ENCODE data around the gene PRM1.
A peak's percentile ranks its signal among the peaks of the same experiment; 100 is the strongest.

PRM1 gene

DNA sequence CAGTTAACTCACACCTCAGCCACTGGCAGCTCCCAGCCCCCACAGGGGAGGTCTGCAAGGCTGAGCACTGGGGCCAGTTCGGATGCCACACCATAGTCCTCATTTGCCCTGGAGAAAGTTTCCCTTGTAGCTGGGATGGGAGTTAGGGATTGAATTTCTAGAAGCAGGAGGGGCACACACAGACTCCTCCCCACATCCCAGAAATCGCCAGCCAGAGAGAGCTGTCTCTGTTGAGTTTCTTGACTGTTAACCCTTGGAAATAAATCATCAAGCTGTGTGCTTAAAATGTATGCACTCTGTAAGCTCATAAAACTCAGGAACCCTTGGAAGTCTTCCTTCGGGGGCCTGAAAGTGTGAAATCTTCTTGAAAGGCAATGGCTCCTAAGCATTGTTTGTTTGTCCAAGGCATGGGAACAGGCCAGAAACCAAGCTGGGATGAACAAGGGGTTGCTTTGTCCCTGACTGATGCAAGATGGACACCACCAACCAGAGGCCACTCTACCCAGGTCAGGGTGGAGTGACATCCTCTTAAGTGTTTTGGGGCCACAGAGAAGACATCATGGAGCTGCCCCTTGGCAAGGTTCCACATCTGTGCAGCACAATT lies 7.3 kb downstream of the PRM1 start:
- Histone ChIP-seq H3K36me3 (no peaks in the 10 kb centered on the region), H3K27ac (no peak overlapping the region), H3K9ac (no peak overlapping the region), H3K9me3 (no peaks in the 10 kb centered on the region), H3K4me2 (no peak overlapping the region), H4K20me1 (no peaks in the 10 kb centered on the region), H3K4me1 (peaks cover under 1% of the 10 kb centered on the region; the same call in 1 of the 2 replicates), H3K27me3 (no peaks in the 10 kb centered on the region), H3K4me3 (no peak overlapping the region)
- TF ChIP-seq Cebpa-rat (IDR thresholded peaks at IDR 0.05), result no peak

DNA sequence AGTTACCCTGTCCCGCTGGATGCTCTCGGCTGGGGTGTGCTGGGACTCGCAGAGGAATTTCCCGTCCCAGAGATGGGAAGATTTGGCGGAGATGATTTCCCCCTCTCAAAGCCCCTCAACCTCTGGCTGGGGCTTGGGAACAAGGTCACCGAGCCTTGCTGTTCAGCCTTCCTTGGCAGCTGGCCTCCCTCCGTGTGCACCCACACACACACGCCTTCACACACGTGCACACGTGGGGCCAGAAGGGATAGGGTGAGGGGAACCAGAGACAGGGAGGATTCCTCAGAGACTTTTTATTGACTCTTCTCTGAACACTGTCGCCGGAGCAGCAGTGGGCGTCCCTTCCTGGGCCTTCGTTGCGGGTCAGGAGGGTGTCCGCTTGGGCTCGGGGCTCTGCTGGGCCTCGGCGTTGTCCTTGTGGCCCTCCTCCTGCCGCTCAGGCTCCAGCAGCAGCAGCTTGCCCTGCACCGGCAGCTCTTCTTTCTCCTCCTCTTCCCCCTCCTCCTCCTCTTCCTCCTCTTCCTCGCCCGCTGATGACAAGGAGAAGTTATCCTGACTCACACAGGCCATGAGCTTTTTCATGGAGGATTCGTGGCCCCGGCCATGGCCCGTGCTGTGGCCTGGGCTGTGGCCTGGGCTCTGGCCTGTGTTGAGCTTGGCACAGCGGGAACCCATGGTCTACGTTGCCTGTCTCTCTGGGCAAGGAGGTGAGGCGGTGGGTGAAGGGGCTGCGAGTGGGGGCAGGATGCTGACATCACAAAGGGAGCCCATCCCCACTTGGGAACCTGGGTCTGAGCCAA lies 8.0 kb downstream of the PRM1 start, which contains the start of gene PRM3:
TSS of gene PRM3 (minus strand) at position 709 of the 800 bp plus-strand sequence. CDS start at position 675, 34 bp downstream.
- no peak within 1 kb of the TSS for H3K4me2 ChIP-seq
- no peaks in the 10 kb centered on the region for H3K4me1 ChIP-seq
- no peak within 1 kb of the TSS for H3K27ac ChIP-seq
- H4K20me1 ChIP-seq, result no peaks in the 10 kb centered on the region
- no peak within 1 kb of the TSS for H3K4me3 ChIP-seq
- no peak within 1 kb of the TSS for H3K9ac ChIP-seq
- H3K36me3 ChIP-seq, result no peaks in the 10 kb centered on the region
- no peaks in the 10 kb centered on the region for H3K27me3 ChIP-seq
- H3K9me3 ChIP-seq, result no peaks in the 10 kb centered on the region
- no peak for TF ChIP-seq Cebpa-rat (IDR thresholded peaks at IDR 0.05)

DNA sequence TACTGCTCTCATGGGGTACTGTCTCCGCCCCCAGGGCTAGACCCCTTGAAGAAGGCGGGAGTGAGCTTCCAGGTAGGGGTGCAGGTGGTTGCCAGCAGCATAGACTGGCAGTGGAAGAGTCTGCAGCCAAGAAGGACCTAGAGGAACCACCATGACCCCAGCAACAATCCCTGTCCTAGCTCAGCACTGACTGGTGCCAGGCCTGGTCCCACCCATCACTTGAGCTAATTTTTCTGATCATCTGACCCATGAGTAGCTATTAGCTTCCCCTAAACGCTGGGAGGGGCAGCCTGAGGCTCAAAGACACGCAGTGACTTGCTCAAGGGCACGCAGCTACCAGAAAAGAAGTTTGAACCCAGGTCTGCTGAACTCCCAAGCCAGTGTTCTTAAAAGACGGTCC lies 8.6 kb downstream of the PRM1 start:
- no peak overlapping the region for H3K4me2 ChIP-seq
- H3K27ac ChIP-seq, result no peak overlapping the region
- no peaks in the 10 kb centered on the region for H4K20me1 ChIP-seq
- no peaks in the 10 kb centered on the region for H3K9me3 ChIP-seq
- no peaks in the 10 kb centered on the region for H3K27me3 ChIP-seq
- H3K4me1 ChIP-seq, result no peaks in the 10 kb centered on the region
- no peak overlapping the region for H3K4me3 ChIP-seq
- H3K9ac ChIP-seq, result no peak overlapping the region
- no peaks in the 10 kb centered on the region for H3K36me3 ChIP-seq
- no peak for TF ChIP-seq Cebpa-rat (IDR thresholded peaks at IDR 0.05)

DNA sequence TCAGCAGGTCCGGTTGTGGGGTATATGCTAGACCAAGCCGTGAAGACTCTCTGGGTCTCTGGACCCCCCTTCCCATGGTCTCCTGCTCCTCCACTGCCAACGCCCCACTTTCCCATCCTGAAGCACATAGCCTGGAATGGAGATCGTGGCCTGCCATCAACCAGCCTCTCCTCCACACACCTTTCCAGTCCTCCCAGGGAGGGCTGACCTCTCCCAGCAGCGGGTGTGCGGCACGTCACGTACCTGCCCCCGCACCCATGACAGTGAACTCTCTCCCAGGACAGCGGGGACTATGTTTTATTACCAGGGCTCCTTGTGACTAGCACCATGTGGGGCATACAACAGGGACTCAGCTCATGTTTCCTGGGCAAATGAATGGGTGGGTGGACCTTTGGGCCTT lies 9.5 kb downstream of the PRM1 start:
- Histone ChIP-seq H3K9me3 (no peaks in the 10 kb centered on the region), H3K27me3 (no peaks in the 10 kb centered on the region), H3K36me3 (no peaks in the 10 kb centered on the region), H3K27ac (no peak overlapping the region), H3K4me1 (peaks cover 6% of the 10 kb centered on the region), H3K9ac (no peak overlapping the region), H4K20me1 (no peaks in the 10 kb centered on the region), H3K4me2 (no peak overlapping the region), H3K4me3 (no peak overlapping the region)
- TF ChIP-seq Cebpa-rat (IDR thresholded peaks at IDR 0.05), result no peak

DNA sequence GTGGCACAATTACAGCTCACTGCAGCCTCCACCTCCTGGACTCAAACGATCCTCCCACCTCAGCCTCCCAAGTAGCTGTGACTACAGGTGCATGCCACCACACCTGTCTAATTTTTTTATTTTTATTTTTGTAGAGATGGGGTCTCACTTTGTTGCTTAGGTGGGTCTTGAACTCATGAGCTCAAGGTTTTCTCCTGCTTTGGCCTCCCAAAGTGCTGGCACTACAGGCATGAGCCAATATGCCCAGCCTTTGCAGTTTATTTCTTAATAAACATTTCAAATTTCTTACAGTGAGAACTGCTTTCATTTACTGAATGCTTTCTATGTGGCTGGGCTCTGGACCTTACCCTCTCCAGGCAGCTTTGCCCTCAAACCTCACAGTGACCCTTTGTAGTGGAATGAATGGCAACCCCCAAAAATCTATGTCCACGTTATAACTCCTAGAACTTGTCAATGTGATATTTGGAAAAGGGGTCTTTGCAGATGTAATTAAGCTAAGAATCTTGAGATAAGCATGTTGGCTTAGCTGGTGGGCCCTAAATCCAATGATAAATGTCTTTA lies 10.4 kb downstream of the PRM1 start:
- no peaks in the 10 kb centered on the region for H3K9me3 ChIP-seq
- H3K27ac ChIP-seq, result no peak overlapping the region
- H3K36me3 ChIP-seq, result no peaks in the 10 kb centered on the region
- H3K4me3 ChIP-seq, result no peak overlapping the region
- TF ChIP-seq Cebpa-rat (IDR thresholded peaks at IDR 0.05), result no peak
- no peaks in the 10 kb centered on the region for H4K20me1 ChIP-seq
- H3K27me3 ChIP-seq, result no peaks in the 10 kb centered on the region
- peaks cover 7% of the 10 kb centered on the region for H3K4me1 ChIP-seq
- no peak overlapping the region for H3K9ac ChIP-seq
- H3K4me2 ChIP-seq, result no peak overlapping the region

DNA sequence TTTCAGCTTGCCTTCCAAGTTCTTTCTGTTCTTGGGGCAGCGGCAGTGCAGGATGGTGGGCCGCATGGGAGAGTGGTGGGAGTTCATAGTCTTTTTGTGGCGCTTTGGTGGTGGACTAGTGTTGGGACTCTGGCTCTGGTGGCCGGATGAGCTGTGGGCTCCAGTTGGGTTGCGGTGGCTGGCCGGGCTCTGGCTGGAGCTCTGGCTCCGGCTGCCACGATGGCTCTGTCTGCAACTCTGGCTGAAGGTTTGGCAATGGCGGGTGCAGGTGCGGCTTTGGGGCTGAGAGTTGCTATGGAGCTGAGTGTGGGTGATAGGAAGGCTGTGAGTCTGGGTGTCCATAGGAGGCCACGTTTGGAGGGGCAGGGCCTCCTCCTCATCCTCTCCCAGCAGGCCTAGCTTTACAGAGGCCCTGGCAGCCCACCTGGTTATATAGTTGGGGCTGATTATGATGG lies 12.2 kb downstream of the PRM1 start, which contains the start of gene TNP2:
TSS of gene TNP2 (minus strand) at position 405 of the 455 bp plus-strand sequence. CDS start at position 342, 63 bp downstream.
- H3K9me3 ChIP-seq, result no peaks in the 10 kb centered on the region
- no peak within 1 kb of the TSS for H3K9ac ChIP-seq
- no peak within 1 kb of the TSS for H3K4me3 ChIP-seq
- peaks cover 15% of the 10 kb centered on the region for H3K4me1 ChIP-seq
- no peak for TF ChIP-seq Cebpa-rat (IDR thresholded peaks at IDR 0.05)
- H3K27me3 ChIP-seq, result no peaks in the 10 kb centered on the region
- no peaks in the 10 kb centered on the region for H3K36me3 ChIP-seq
- H3K4me2 ChIP-seq, result no peak within 1 kb of the TSS
- no peak within 1 kb of the TSS for H3K27ac ChIP-seq
- H4K20me1 ChIP-seq, result no peaks in the 10 kb centered on the region

DNA sequence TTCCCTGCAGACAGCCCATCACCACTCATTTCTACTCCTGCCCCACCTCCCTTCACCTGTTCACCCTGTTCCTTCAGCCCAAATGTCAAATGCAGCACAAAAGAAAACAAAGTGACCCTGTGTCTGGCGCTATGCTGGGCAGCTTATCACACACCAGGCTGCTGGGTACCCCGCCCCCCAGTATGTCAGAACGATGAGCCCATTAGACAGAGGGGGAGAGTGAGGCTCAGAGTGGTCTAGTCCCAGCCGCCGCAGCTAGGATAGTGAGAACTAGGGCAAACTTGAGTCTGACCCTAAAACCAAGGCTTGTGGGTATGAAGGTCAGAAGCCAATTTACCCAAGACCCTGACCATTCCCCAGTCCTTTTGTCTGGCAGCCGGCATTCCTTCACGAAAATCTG lies 16.0 kb downstream of the PRM1 start:
- Histone ChIP-seq H3K9ac (no peak overlapping the region), H3K4me3 (no peak overlapping the region), H3K4me1 (peaks cover 29% of the 10 kb centered on the region), H3K27ac (no peak overlapping the region), H3K27me3 (no peaks in the 10 kb centered on the region), H3K9me3 (no peaks in the 10 kb centered on the region), H3K36me3 (no peaks in the 10 kb centered on the region), H4K20me1 (no peaks in the 10 kb centered on the region), H3K4me2 (no peak overlapping the region)
- TF ChIP-seq Cebpa-rat (IDR thresholded peaks at IDR 0.05), result no peak

DNA sequence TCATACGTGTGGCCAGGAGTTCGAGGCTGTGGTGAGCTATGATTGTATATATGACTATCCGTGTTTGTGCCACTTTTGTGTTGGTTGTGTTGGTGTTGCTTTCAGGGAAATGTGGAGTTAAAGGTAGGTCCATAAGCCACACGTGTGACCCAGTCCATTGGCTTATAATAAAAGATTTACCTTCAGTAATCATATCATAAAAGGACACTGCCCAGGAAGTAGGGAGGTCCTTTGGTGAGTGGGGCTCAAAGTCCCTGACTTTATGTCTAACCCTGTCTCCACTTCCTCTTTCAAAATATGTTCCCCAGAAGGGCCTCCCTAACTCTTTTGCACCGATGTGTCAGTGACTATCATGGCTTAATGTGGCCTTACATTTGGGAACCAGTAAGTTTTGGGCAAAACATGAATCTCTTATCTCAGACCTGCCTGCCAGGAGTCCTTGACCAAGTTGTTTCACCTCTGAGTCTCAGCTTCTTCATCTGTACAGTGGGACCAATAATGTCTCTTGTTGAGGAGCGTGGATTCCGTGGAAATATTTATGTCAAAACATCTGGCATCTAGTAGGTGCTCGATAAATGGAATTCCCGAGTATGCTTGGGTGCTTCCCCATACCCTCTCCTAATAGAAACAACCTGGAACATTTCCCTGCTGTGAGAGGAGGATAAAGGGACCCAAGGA lies 16.8 kb downstream of the PRM1 start:
- no peaks in the 10 kb centered on the region for H4K20me1 ChIP-seq
- H3K9me3 ChIP-seq, result no peaks in the 10 kb centered on the region
- no peaks in the 10 kb centered on the region for H3K27me3 ChIP-seq
- no peak overlapping the region; the same call in 1 of the 2 replicates for H3K9ac ChIP-seq
- peak overlapping the region; percentile 59 for H3K4me2 ChIP-seq
- H3K36me3 ChIP-seq, result no peaks in the 10 kb centered on the region
- H3K4me1 ChIP-seq, result peaks cover 34% of the 10 kb centered on the region
- H3K27ac ChIP-seq, result peak overlapping the region; percentile 51
- no peak for TF ChIP-seq Cebpa-rat (IDR thresholded peaks at IDR 0.05)
- H3K4me3 ChIP-seq, result no peak overlapping the region

DNA sequence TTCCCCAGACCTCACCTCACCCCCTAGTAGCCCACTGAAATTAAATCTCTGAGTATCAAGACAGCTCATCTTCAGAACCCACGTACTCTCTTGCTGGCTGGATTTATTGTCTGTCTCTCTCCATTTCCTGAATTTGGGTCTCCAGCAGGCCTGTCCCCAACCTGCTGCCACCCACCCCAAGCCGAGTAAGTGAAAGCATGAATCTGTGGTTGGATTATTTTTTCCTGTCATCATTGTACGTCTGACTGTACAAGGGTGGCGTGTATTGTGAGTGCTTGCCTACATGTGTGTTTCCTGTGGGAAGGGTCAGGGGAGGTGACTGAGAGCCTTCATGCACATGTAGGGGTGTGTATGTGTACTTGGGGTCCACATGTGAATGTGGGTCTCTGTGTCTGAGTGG lies 17.4 kb downstream of the PRM1 start:
- peak overlapping the region; percentile 59 for H3K4me2 ChIP-seq
- H3K9ac ChIP-seq, result peak overlapping the region; percentile 23; the same call in 1 of the 2 replicates
- peak overlapping the region; percentile 51 for H3K27ac ChIP-seq
- H4K20me1 ChIP-seq, result no peaks in the 10 kb centered on the region
- no peaks in the 10 kb centered on the region for H3K27me3 ChIP-seq
- no peak for TF ChIP-seq Cebpa-rat (IDR thresholded peaks at IDR 0.05)
- peaks cover 40% of the 10 kb centered on the region for H3K4me1 ChIP-seq
- no peaks in the 10 kb centered on the region for H3K36me3 ChIP-seq
- no peaks in the 10 kb centered on the region for H3K9me3 ChIP-seq
- H3K4me3 ChIP-seq, result no peak overlapping the region

All from BLaER1 (cell line).